Measurements from ENCODE around the gene EDA.

Gene EDA

DNA sequence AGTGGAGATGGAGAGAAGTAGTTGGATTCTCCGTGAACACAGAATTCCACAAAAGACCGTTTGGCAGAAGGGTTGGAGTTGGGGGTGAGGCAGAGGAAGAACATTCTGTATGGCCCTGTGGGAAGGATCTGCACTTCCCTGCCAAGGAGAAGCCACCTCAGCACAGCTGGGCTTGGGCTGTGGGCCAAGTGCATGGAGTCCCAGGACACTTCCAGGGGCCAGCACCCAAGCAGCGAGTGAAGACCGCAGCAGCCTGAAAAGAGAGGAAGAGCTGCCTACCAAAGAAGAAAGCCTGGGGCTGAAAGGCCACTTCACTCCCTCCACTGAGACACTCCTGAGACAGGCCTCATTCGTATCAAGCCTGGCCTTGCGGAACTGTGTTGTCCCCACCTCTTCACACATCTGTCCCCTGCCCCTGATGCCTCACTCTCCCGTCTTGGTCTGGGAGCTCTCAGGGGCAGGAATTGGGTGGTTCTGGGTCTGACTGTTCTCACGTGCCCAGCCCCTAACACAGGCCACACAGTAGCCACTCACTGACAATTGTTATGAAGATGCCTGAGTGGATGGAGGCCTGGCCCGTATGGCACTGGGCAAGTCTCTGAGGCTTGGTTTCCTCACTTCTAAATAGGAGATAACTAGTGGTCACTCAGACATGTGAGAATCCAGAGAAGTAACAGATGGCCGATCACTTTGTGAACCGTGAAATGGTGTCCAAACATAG, 437.1 kb downstream of the EDA start:
- Mint-ChIP-seq H3K27me3 (no peaks in the 10 kb centered on the region), H3K9me3 (no peaks in the 10 kb centered on the region), H3K4me3 (no peak overlapping the region), H3K36me3 (ENCODE audit: low read depth) (no peaks in the 10 kb centered on the region), H3K27ac (no peak overlapping the region), H3K4me1 (ENCODE audit: low read depth) (no peaks in the 10 kb centered on the region)
- intact Hi-C loops (cut with micrococcal nuclease), result no loop called here

DNA sequence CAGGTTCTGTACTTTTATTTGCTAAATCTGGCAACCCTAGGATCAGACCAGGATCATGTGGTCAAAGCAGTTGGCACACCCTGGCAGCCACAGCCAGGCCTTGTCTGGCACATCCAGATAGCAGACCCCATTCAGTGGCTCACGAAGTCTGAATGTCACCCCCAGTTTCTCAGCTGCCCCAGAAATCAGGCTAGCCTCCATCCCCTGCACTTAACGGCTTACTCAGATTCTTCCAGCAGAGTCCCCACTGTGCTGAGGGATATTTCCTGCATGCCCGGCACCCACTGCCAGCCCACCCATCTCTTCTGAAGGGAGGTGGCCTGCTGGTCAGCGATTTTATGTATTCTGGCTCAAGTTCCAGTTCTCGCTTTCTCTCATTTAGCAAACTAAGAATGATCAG, 438.5 kb downstream of the EDA start:
- no peaks in the 10 kb centered on the region for H3K36me3 Mint-ChIP-seq (ENCODE audit: low read depth)
- H3K27me3 Mint-ChIP-seq, result no peaks in the 10 kb centered on the region
- H3K9me3 Mint-ChIP-seq, result no peaks in the 10 kb centered on the region
- no peak overlapping the region for H3K27ac Mint-ChIP-seq
- H3K4me1 Mint-ChIP-seq (ENCODE audit: low read depth), result no peaks in the 10 kb centered on the region
- no peak overlapping the region for H3K4me3 Mint-ChIP-seq
- intact Hi-C loops (cut with micrococcal nuclease), result no loop called here

- H3K4me3 Mint-ChIP-seq, result no peak within 1 kb of the TSS
- H3K36me3 Mint-ChIP-seq (ENCODE audit: low read depth), result no peaks in the 10 kb centered on the region
- no peaks in the 10 kb centered on the region for H3K4me1 Mint-ChIP-seq (ENCODE audit: low read depth)
- intact Hi-C loops (cut with micrococcal nuclease), result no loop called here
- H3K27ac Mint-ChIP-seq, result no peak within 1 kb of the TSS
- no peaks in the 10 kb centered on the region for H3K27me3 Mint-ChIP-seq
- no peaks in the 10 kb centered on the region for H3K9me3 Mint-ChIP-seq
These were observed 446.2 kb downstream of the EDA start, which contains the start of gene OTUD6A for GRCh38 chrX:70062076-70062475. TSS of gene OTUD6A (plus strand) at chrX:70062457. CDS start at chrX:70062525, 68 bp downstream.

DNA sequence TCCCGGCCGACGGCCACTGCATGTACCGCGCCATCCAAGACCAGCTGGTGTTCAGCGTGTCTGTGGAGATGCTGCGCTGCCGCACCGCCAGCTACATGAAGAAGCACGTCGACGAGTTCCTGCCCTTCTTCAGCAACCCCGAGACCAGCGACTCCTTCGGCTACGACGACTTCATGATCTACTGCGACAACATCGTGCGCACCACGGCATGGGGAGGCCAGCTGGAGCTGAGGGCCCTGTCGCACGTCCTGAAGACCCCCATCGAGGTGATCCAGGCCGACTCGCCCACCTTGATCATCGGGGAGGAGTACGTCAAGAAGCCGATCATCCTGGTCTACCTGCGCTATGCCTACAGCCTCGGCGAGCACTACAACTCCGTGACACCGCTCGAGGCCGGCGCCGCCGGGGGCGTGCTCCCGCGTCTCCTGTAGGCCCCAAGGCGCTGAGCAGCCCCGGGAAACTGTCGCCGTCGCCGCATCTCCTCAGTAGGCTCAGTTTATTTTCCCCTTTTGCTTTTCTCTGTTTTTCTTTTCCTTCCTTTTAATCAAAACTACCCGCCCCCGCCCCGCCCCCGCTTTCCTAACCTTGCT, 447.1 kb downstream of the EDA start:
- Mint-ChIP-seq H3K4me1 (ENCODE audit: low read depth) (no peaks in the 10 kb centered on the region), H3K9me3 (no peaks in the 10 kb centered on the region), H3K27ac (no peak overlapping the region), H3K27me3 (no peaks in the 10 kb centered on the region), H3K36me3 (ENCODE audit: low read depth) (no peaks in the 10 kb centered on the region), H3K4me3 (no peak overlapping the region)
- intact Hi-C loops (cut with micrococcal nuclease), result no loop called here

DNA sequence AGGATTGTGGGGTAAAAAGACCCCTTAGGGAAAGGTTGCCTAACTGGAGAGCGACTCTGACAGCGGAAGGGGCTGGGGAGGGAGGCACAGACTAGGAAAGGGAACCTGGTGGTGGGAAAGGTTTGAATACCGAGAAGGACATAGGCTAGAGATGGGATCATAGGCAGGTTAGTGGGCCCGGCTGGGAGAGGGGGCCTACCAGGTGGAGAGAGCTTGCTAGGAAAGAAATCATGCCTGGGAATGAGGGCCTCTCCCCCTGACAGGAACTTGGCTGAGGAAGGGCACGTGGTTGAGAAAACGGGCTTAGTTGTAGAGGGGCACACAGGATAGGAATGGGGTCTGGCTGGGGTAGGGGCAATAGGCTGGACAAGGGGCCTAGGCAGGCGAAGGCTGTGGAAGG, 450.7 kb downstream of the EDA start:
- peaks cover 1% of the 10 kb centered on the region for H3K27me3 Mint-ChIP-seq
- no peaks in the 10 kb centered on the region for H3K9me3 Mint-ChIP-seq
- H3K4me1 Mint-ChIP-seq (ENCODE audit: low read depth), result no peaks in the 10 kb centered on the region
- H3K27ac Mint-ChIP-seq, result no peak overlapping the region
- intact Hi-C loops (cut with micrococcal nuclease), result no loop called here
- no peak overlapping the region for H3K4me3 Mint-ChIP-seq
- no peaks in the 10 kb centered on the region for H3K36me3 Mint-ChIP-seq (ENCODE audit: low read depth)

GRCh38 chrX:70079297-70079696, 463.4 kb downstream of the EDA start:
- Mint-ChIP-seq H3K27me3 (no peaks in the 10 kb centered on the region), H3K9me3 (no peaks in the 10 kb centered on the region), H3K36me3 (ENCODE audit: low read depth) (no peaks in the 10 kb centered on the region), H3K4me3 (no peak overlapping the region), H3K4me1 (ENCODE audit: low read depth) (no peaks in the 10 kb centered on the region), H3K27ac (no peak overlapping the region)
- intact Hi-C loops (cut with micrococcal nuclease), result no loop called here

DNA sequence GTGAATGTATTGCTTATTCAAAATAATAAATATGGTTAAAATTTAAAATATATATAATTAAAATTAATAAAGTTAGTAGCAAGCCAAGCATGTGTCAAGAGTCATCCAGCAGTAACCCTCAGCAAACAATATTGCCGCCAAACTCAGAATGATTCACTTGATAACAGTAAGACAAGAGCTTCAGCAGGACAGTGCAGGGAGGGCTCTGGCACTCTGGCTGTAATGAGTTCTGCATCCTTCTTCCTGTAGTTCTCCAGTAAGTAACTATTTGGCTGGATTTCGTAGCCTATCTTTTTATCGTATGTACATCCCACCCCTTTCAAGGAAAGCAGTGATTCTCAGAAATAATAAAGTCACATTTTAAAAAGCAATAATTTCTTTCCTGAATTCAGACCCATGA, 464.0 kb downstream of the EDA start:
- H3K9me3 Mint-ChIP-seq, result no peaks in the 10 kb centered on the region
- intact Hi-C loops (cut with micrococcal nuclease), result no loop called here
- no peak overlapping the region for H3K4me3 Mint-ChIP-seq
- no peaks in the 10 kb centered on the region for H3K36me3 Mint-ChIP-seq (ENCODE audit: low read depth)
- H3K4me1 Mint-ChIP-seq (ENCODE audit: low read depth), result no peaks in the 10 kb centered on the region
- H3K27ac Mint-ChIP-seq, result no peak overlapping the region
- no peaks in the 10 kb centered on the region for H3K27me3 Mint-ChIP-seq

DNA sequence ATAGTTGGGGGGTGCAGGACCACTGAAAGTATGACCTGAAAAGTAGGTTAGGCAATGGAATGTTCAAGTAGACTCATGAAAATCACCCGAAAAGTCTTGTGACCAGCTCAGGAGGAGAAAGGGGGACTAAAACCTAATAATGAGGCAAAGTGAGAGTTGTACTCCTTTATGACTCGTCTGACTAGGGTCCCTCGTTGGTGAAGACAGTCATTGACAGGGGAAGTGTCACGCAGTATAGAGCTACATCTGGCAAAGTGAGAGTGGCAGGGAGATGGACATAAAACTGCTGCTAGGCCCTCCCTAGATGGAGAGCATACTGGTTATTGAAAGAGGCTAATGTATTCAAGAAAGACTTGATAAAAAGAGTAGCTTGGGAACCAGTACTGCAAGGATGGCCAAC, 466.8 kb downstream of the EDA start:
- H3K27me3 Mint-ChIP-seq, result no peaks in the 10 kb centered on the region
- H3K4me1 Mint-ChIP-seq (ENCODE audit: low read depth), result no peaks in the 10 kb centered on the region
- intact Hi-C loops (cut with micrococcal nuclease), result no loop called here
- H3K27ac Mint-ChIP-seq, result no peak overlapping the region
- no peaks in the 10 kb centered on the region for H3K36me3 Mint-ChIP-seq (ENCODE audit: low read depth)
- no peak overlapping the region for H3K4me3 Mint-ChIP-seq
- H3K9me3 Mint-ChIP-seq, result no peaks in the 10 kb centered on the region

DNA sequence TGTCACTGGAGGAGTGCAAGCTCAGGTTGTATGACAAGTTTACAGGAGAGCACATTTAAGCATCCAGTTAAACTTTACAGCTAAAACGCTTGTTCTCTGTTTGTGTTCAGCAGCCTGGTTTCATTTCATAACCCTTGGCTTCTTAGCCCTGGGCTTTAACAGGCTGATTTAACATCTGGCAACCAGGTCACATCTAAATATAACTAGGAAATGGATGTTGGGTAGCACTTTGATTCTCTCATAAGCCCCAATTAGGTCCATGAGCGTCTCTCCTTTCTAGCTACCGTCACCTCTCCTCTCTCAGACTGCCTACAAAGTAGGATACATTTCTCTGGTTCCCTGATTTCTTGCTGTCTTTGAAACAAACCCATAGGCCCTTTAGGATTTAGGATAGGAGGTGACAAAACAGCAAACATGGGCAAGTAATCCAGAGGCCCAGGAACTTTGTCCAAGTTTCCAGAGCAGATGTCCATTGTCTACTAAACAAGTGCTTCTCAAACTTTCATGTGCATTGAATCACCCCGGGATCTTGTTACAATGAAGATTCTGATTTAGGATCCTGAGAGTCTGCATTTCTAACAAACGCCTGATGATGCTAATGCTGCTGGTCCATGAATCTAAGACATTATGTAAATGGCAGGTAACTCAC, 468.8 kb downstream of the EDA start:
- Mint-ChIP-seq H3K4me1 (ENCODE audit: low read depth) (no peaks in the 10 kb centered on the region), H3K36me3 (ENCODE audit: low read depth) (no peaks in the 10 kb centered on the region), H3K9me3 (no peaks in the 10 kb centered on the region), H3K27ac (no peak overlapping the region), H3K27me3 (peaks cover 1% of the 10 kb centered on the region), H3K4me3 (no peak overlapping the region)
- intact Hi-C loops (cut with micrococcal nuclease), result no loop called here

DNA sequence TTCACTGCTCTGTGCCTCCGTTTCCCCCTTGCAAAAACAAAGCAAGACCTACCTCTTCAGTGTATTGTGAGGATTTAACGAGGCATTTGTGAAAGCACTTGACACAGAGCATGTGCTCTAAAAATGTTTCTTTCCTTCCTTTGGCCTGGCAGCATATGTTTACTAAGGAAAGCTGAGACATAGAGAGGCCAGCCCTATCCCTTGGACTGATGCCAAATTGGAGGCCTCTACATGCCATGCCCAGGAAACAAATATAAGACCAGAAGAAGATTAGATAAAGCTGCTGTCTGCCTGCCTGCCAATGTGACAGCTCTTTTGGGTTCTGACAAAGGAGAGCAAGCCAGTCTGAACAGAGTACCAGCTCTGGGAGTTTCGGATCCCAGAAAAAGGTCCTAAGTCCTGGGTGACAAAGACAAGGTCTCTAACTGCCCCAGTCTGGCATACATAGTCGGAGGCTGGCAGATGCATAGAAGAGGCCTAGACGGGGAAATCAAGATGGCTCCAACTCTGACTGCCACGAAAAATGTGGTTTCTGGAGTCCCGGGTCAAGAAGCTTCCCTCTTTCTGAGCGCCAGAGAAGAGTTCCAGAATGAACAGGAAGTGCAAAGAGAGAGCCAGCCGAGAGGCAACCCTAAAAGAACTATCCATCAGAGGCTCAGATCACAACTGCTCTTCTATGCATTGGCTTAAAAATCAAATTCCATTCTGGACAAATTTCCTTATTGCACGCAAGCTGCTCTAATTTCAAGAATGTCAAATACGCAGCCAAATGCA, 472.1 kb downstream of the EDA start:
- H3K9me3 Mint-ChIP-seq, result no peaks in the 10 kb centered on the region
- peaks cover 1% of the 10 kb centered on the region for H3K27me3 Mint-ChIP-seq
- no peak overlapping the region for H3K4me3 Mint-ChIP-seq
- intact Hi-C loops (cut with micrococcal nuclease), result no loop called here
- no peaks in the 10 kb centered on the region for H3K36me3 Mint-ChIP-seq (ENCODE audit: low read depth)
- no peaks in the 10 kb centered on the region for H3K4me1 Mint-ChIP-seq (ENCODE audit: low read depth)
- no peak overlapping the region for H3K27ac Mint-ChIP-seq

DNA sequence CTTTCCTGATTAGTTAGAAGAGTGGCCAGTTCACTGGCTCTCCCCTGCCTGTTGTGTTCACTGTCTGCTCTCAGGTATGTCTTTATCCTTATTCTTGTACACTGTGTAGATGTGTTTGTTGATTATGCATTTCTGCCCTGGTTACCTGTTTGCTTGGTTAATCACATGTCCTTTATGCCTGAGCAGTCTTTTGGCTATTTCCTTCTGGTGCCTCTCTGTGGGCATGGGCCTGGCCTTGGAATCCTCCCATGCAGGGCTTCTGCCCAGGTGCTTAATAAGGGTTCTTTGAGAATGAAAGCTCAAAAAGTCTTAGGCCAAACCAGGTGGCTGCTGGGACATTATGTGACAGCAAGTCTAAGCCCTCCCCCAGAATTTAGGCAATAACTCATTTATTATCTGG, 472.8 kb downstream of the EDA start:
- H3K36me3 Mint-ChIP-seq (ENCODE audit: low read depth), result no peaks in the 10 kb centered on the region
- intact Hi-C loops (cut with micrococcal nuclease), result no loop called here
- no peak overlapping the region for H3K4me3 Mint-ChIP-seq
- peaks cover 1% of the 10 kb centered on the region for H3K27me3 Mint-ChIP-seq
- H3K9me3 Mint-ChIP-seq, result no peaks in the 10 kb centered on the region
- H3K27ac Mint-ChIP-seq, result no peak overlapping the region
- H3K4me1 Mint-ChIP-seq (ENCODE audit: low read depth), result no peaks in the 10 kb centered on the region
